Activated effector memory CD4-positive, alpha-beta T cell treated with anti-CD3 and anti-CD28 coated beads, Interleukin-2, amount 50 U/mL, for 16 hours (primary cell): ENCODE results near the gene CDCA3.
"Not testable (repeated sequence)": the region's sequence is repeated elsewhere in the genome, so short reads cannot be mapped to it uniquely, and the experiment has no call there.

ENCODE experiments used
- DNase-seq: peaks from one replicate; pipeline ENCODE4 v3.0.0-alpha.2; 2020

The CDCA3 gene

GRCh38 chr12:6851153-6851920, at the start of gene CDCA3:
TSS of gene CDCA3 (minus strand) at chr12:6851286. CDS start at chr12:6850952, 334 bp downstream.
- DNase-seq, result peak; percentile 96

- no peak for DNase-seq
These were observed 48.9 kb upstream of the CDCA3 start for GRCh38 chr12:6899837-6900519.

- no peak for DNase-seq
These were observed 48.3 kb upstream of the CDCA3 start for GRCh38 chr12:6899427-6899826.

GRCh38 chr12:6896846-6897435, 45.9 kb upstream of the CDCA3 start:
- DNase-seq, result no peak

GRCh38 chr12:6894321-6894720, 43.2 kb upstream of the CDCA3 start:
- DNase-seq, result no peak

- DNase-seq, result not testable (repeated sequence)
These were observed 41.6 kb upstream of the CDCA3 start for GRCh38 chr12:6892683-6893082.

- no peak for DNase-seq
These were observed 40.5 kb upstream of the CDCA3 start for GRCh38 chr12:6891646-6892001.

GRCh38 chr12:6890789-6891645, 39.9 kb upstream of the CDCA3 start:
- peak; percentile 100 for DNase-seq

- not testable (repeated sequence) for DNase-seq
These were observed 38.9 kb upstream of the CDCA3 start for GRCh38 chr12:6889775-6890573.

GRCh38 chr12:6888794-6889193, 37.7 kb upstream of the CDCA3 start:
- DNase-seq, result not testable (repeated sequence)

- no peak for DNase-seq
These were observed 37.3 kb upstream of the CDCA3 start for GRCh38 chr12:6888360-6888759.

- DNase-seq, result no peak
These were observed 36.4 kb upstream of the CDCA3 start for GRCh38 chr12:6887460-6887859.

- DNase-seq, result not testable (repeated sequence)
These were observed 35.3 kb upstream of the CDCA3 start for GRCh38 chr12:6886206-6886999.

- no peak for DNase-seq
These were observed 33.5 kb upstream of the CDCA3 start for GRCh38 chr12:6884539-6884938.

GRCh38 chr12:6883683-6884082, 32.6 kb upstream of the CDCA3 start:
- no peak for DNase-seq

GRCh38 chr12:6883252-6883651, 32.2 kb upstream of the CDCA3 start:
- DNase-seq, result no peak

- DNase-seq, result not testable (repeated sequence)
These were observed 28.7 kb upstream of the CDCA3 start for GRCh38 chr12:6879824-6880223.

- not testable (repeated sequence) for DNase-seq
These were observed 22.9 kb upstream of the CDCA3 start for GRCh38 chr12:6874015-6874368.

- DNase-seq, result peak; percentile 100
These were observed 22.3 kb upstream of the CDCA3 start, which contains the start of gene SPSB2 for GRCh38 chr12:6873094-6874014. TSS of gene SPSB2 (minus strand) at chr12:6873303. CDS start at chr12:6872901, 402 bp downstream.
